Uterus (tissue), 2 donors: Measurements from ENCODE around the gene EEFSEC.

ENCODE experiments used
- POLR2A ChIP-seq, 2 donors: fragments of 450-650 bp; IDR thresholded peaks; one replicate each; pipeline ENCODE4 v1.6.1; 2016; ENCODE audit warnings: antibody characterized with exemption in 2 of 2, mild to moderate bottlenecking in 1 of 2, moderate library complexity in 1 of 2
- TF ChIP-seq, protein P1 (sequence below), 4 experiments: fragments of 200-600 bp in 2 of 4; fragments of 450-650 bp in 2 of 4; sonication (generic) in 2 of 4; IDR thresholded peaks; one replicate each; pipeline ENCODE4 v1.5.1; 2016 to 2019; ENCODE audit warnings: antibody characterized with exemption in 4 of 4, mild to moderate bottlenecking in 2 of 4, moderate library complexity in 1 of 4

DNA sequence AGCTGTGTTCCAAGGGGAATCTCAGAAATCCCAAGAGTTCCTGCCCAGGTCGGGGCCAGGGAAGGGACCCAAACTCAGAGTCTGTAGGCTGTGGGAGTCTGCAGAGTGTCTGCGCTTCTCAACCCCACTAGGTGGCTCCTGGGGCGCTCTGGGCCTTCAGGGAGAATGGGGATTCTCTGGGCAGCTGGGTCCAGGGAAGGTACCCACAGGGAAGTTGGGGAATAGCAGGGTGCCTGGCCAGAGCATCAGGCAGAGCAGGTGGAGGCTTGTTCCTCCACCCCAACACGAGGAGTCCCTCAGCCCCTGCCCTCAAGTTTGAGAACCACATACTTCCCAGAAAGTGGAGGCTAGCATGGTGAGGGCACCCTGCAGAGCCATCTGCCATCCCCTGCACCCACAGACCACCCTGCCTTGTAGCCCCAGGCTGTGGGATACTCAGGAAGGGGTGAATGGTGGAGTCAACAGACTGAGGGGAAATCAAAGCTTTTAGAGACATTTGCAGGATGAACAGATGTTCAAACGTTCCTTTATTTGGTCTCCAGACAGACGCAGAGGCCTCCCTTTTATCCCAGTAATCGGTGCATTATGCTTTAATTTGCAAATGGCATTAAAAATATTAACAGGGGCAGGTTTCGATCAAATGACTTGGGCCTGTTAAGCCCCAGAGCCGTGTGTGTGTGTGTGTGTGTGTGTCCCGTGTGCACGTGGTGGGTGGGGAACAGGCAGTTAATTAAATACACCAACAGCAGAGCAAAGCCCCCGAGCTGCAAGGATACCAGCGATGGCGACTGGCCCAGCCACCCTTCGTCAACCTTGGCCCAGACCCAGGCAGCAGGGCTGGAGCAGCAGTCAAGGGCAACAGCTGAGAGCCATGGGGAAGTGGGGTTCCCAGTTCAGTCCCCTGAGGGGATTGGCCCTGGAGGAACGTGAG lies 255.7 kb downstream of the EEFSEC start:
- TF ChIP-seq, protein P1, sequence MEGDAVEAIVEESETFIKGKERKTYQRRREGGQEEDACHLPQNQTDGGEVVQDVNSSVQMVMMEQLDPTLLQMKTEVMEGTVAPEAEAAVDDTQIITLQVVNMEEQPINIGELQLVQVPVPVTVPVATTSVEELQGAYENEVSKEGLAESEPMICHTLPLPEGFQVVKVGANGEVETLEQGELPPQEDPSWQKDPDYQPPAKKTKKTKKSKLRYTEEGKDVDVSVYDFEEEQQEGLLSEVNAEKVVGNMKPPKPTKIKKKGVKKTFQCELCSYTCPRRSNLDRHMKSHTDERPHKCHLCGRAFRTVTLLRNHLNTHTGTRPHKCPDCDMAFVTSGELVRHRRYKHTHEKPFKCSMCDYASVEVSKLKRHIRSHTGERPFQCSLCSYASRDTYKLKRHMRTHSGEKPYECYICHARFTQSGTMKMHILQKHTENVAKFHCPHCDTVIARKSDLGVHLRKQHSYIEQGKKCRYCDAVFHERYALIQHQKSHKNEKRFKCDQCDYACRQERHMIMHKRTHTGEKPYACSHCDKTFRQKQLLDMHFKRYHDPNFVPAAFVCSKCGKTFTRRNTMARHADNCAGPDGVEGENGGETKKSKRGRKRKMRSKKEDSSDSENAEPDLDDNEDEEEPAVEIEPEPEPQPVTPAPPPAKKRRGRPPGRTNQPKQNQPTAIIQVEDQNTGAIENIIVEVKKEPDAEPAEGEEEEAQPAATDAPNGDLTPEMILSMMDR (IDR thresholded peaks at IDR 0.05): no peak
- no peak for TF ChIP-seq POLR2A (IDR thresholded peaks at IDR 0.05)
